Stimulated activated naive CD8-positive, alpha-beta T cell treated with anti-CD3 and anti-CD28 coated beads, Interleukin-15, Interleukin-2, amounts not matched to agents 100 U/mL and 50 U/mL, for 24 hours (primary cell): Measurements from ENCODE around the gene BLCAP.
"Not testable (repeated sequence)": the region's sequence is repeated elsewhere in the genome, so short reads cannot be mapped to it uniquely, and the experiment has no call there.

Source experiments
- ATAC-seq: fragments of 150-1000 bp; cut with Tn5 transposase; one replicate; pipeline ENCODE4 v1.10.0; 2021
- DNase-seq: peaks from one replicate; pipeline ENCODE4 v3.0.0; 2021

The BLCAP gene

GRCh38 chr20:37556538-37556937 lies 28.9 kb upstream of the BLCAP start:
- DNase-seq (no peak), ATAC-seq (no peak)

- not testable (repeated sequence) for DNase-seq, ATAC-seq
Measured at GRCh38 chr20:37554721-37555298, 27.1 kb upstream of the BLCAP start.

- ATAC-seq (no peak), DNase-seq (no peak)
Measured at GRCh38 chr20:37552415-37552814, 24.7 kb upstream of the BLCAP start.

DNA sequence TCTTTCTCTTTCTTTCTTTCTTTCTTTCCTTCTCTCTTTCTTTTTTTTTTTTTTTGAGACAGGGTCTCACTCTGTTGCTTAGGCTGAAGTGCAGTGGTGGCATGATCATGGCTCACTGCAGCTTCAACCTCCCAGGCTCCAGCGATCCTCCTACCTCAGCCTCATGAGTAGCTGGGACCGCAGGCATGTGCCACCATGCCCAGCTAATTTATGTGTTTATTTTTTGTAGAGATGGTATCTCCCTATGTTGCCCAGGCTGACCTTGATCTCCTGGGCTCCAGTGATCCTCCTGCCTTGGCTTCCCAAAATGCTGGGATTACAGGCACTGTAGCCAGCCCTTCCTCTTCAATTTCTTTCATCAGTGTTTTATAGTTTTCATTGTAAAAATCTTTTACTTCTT lies 24.0 kb upstream of the BLCAP start:
- DNase-seq, result not testable (repeated sequence)

GRCh38 chr20:37550101-37550920 lies 22.6 kb upstream of the BLCAP start:
- ATAC-seq, DNase-seq: not testable (repeated sequence)

More for the DNA sequence above, 24.0 kb upstream of the BLCAP start:
- ATAC-seq, result not testable (repeated sequence)

GRCh38 chr20:37547912-37548311 lies 20.2 kb upstream of the BLCAP start:
- DNase-seq, result no peak
- no peak for ATAC-seq

GRCh38 chr20:37545516-37545915 lies 17.8 kb upstream of the BLCAP start:
- DNase-seq, result no peak
- ATAC-seq, result no peak

GRCh38 chr20:37544386-37544785 lies 16.7 kb upstream of the BLCAP start:
- DNase-seq (no peak), ATAC-seq (no peak)

DNA sequence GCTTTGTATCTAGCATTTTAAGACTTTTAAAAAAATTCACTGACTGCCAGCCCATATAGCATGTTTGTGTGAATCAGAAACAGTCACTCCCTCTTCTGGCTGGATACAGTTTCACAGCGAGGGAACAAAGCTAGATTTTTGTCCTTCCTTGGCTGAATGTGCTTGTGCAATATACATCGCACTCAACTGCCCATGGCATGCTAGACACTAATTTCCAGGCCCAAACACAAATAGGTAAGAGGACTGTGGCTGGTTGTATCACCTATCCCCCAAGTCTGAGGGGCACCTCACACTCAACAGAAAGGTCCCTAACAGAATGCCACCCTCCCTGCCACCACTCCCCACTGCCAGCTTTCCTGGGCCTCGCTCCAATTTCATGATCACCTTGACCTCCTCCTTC lies 16.2 kb upstream of the BLCAP start:
- ATAC-seq (no peak), DNase-seq (no peak)

DNA sequence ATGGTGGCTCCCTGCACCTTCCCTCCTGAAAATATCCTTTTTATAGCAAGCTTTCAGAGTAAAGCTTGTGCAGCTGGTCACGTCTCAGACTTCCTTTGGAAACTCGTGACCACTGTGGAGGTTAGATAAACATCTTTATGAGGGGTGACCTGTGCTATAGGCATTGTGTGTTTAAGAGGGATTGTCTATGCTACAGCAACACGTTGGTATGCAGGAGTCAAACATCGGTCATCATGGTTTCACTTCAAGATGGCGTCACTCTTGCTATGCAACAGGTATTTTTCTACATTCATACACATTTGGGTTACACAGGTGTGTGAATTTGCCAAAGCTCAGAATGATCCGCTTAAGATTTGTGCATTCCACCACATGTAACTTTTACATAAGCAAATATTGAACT lies 14.6 kb upstream of the BLCAP start:
- ATAC-seq (no peak), DNase-seq (no peak)

DNA sequence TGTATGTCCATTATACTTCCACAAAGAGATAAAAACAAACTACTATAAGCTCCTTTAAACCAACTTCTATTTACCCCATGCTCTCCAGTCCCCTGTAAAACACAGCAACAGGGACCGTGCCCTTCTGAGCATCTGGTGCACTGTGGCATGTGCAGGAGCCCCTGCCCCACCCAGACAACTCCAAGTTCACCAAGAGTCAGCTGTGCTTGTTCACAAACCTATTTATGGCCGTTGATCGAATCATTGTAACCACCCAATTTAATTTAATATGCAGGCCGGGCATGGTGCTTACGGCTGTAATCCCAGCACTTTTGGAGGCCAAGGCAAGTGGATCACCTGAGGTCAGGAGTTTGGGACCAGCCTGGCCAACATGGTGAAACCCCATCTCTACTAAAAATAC lies 13.7 kb upstream of the BLCAP start:
- DNase-seq, result no peak
- ATAC-seq, result no peak

- not testable (repeated sequence) for DNase-seq, ATAC-seq
Measured at GRCh38 chr20:37540838-37541237, 13.2 kb upstream of the BLCAP start.

GRCh38 chr20:37540001-37540400 lies 12.3 kb upstream of the BLCAP start:
- DNase-seq (no peak), ATAC-seq (no peak)

DNA sequence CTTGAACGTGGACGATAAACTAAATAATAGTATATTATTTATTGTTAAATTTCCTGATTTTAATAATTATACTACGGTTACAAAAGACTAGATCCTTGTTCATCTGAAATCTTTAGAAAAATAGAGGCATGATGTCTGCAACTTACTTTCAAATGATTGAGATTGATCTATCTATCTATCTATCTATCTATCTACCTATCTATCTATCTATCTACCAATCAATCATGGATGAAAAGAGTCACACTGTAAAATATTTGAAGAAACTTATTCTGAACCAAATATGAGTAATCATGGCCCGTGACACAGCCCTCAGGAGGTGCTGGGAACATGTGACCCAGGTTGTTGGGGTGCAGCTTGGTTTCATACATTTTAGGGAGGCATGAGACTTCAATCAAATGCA lies 11.7 kb upstream of the BLCAP start:
- ATAC-seq (no peak), DNase-seq (no peak)

DNA sequence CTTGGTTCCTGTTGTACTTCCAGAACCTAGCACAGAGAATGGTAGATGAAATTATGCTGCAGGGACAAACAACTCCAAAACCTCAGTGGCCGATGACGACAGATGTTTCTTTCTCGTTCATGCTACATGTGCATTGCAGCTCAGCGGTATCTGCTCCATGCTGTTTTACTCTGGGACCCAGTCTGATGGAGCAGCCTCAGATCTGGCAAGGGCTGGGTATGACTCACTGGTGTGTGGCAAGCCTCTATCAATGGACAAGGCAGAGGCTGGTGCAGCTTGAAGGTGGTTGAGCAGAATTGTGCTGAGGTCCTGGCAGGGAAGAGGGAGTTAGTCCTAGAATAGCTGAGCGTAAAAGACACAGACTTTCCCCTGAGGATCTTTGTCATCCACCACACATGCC lies 10.3 kb upstream of the BLCAP start:
- no peak for DNase-seq
- ATAC-seq, result no peak

GRCh38 chr20:37537505-37537904 lies 9.8 kb upstream of the BLCAP start:
- no peak for ATAC-seq
- no peak for DNase-seq

GRCh38 chr20:37535443-37536132 lies 7.9 kb upstream of the BLCAP start:
- DNase-seq, result no peak

DNA sequence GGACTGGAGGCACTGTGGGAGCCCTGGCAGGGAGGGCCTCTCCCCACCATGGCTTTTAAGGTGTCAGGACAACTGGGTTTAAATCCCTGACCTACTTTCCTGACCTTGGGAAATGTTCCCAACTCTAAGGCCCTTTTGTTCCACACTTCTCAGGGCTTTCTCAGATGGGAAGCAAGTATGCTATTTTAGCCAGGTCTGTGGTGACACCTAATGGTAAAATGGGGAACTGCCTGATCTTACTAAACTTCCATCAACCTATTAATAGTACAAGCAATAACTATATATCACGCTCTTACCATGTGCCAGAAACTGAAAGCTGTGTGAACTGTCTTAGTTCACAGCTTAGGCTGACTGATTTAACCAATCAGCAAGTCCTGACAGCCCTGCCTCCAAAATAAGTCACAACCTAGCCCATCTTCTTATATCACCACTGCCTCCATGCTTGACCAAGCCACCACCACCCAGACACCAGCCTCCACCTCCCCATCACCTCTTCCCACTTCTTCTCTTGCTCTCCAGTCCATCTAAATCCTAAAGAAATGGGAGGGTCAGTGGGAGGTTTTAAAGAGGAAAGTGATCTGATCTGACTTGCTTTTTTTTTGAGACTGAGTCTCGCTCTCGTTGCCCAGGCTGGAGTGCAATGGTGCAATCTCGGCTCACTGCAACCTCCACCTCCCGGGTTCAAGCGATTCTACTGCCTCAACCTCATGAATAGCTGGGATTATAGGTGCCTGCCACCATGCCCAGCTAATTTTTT lies 6.9 kb upstream of the BLCAP start:
- DNase-seq (peak; percentile 41), ATAC-seq (peak; percentile 85)

More at GRCh38 chr20:37535443-37536132, 7.9 kb upstream of the BLCAP start:
- ATAC-seq, result no peak

DNA sequence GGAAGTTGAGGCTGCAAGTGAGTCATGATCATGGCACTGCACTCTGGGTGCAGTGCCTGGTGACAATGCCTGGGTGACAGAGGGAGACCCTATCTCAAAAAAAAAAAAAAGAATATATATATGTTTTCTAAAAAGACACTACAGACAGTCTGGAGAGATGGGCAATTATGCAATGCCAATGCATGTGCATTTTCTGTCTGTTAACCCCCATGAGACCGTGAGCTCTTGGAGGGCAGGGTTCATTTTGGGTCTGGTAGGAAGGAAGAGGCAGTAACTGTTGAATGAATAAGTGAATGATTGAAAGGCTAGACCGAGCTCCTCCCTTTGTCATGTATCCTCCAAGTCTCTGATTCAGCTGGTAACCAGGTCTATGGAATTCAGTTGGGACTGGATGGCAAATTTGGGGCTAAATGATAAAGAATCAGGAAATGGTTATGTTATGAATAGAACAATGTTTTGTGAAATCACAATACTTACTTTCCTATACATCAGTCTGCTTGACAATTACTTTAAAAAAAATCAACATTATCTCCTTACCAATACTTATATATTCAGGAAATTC lies 5.6 kb upstream of the BLCAP start:
- DNase-seq, result no peak
- ATAC-seq, result no peak

DNA sequence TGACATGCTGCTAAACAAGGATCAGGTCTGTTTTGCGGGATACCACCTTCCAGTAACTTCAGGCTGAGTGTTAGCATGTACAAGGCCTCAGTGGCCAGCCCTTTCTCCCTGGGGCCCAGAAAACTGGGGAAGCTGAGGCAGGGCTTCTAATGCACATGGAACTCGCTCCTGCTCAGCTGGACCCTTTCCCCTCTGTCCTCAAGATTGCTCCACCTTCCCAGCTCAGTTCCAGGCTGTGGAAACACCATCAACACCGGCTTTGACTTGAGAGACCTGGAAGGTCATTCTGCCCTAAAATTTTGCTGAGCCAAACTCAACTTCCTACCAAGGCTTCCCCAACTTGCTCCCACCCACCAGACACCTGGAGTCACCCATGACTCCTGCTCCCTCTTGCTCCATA lies 4.2 kb upstream of the BLCAP start:
- DNase-seq (no peak), ATAC-seq (no peak)

DNA sequence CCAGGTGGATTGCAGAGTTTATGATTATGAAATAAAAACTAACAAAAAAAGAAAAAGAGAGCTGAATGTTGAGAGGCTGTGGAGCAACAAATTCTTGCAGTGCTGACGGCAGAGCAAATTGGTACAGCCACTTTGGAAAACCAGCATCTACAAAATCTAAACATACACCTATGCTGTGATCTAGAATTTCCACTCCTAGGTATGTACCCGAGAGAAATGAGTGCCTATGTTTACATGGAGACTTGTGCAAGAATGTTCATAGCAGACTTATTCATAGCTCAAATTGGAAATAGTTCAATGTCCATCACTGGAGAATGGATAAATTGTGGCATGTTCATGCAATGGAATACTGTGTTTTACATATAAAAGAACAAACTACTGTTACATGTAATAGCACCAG lies 3.0 kb upstream of the BLCAP start:
- ATAC-seq, result no peak
- no peak for DNase-seq

DNA sequence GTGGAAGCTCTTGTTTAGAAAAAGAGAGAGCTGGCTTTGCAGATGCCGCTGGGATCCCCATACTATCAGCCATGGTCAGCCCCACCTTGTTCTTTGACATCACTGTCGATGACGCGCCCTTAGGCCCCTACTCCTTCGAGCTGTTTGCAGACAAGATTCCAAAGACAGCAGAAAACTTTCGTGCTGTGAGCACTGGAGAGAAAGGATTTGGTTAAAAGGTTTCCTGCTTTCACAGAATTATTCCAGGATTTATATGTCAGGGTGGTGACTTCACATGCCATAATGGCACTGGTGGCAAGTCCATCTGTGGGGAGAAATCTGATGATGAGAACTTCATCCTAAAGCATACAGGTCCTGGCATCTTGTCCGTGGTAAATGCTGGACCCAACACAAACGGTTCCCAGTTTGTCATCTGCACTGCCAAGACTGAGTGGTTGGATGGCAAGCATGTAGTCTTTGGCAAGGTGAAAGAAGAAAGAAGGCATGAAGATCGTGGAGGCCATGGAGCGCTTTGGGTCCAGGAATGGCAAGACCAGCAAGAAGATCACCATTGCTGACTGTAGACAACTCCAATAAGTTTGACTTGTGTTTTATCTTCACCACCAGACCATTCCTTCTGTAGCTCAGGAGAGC lies 2.4 kb upstream of the BLCAP start:
- ATAC-seq (no peak), DNase-seq (no peak)
